Measurements from ENCODE around the gene OR8A1.
"Not testable (repeated sequence)": the region's sequence is repeated elsewhere in the genome, so short reads cannot be mapped to it uniquely, and the experiment has no call there.

Gene OR8A1

DNA sequence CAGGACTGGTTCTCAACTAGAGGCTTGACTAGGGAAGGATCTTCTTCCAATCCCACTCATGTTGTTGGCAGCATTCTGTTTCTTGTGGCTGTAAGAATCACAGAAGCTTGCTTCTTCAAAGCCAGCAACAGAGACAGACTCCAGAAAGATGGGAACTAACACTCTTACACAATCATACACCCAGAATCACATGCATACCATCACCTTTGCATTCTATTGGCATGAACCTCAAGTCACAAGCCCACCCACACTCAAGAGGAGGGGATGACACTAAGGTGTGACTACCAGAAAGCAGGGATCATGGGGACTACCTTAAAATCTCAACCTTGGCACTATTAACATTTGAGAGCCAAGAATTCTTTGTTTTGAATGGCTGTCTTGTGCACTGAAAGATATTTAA, 27.8 kb downstream of the OR8A1 start:
- no peak for DNase-seq

DNA sequence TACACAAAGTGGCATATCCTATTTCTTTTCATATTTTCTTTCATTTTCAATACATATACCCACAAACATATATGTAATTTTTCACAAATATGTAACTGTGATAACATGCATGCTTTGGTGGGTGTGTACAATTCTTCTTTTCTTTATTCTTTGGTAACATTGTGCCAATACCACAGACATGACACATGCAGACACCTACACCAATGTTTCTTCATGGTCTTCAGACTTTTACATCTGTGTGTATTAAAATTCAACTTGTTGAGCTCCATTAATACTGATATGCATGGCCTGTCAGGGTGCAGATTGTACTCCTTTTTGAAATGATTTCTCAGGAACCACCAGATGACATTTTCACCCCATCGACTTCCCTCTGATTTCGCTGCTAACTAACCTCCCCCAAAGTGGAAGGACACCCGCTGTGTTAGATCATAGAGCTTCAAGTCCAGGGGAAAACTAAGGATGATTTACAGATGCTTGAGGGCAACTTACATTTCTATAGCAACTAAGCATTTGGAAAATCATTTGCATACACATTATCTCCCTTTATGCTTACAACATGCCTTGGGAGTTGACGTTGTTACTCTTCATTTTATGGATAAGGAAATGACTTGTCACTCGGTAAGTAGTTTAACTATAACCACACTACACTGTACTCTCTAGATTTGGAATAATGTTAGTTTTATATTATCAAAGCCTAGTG, 31.0 kb downstream of the OR8A1 start:
- DNase-seq, result no peak

DNA sequence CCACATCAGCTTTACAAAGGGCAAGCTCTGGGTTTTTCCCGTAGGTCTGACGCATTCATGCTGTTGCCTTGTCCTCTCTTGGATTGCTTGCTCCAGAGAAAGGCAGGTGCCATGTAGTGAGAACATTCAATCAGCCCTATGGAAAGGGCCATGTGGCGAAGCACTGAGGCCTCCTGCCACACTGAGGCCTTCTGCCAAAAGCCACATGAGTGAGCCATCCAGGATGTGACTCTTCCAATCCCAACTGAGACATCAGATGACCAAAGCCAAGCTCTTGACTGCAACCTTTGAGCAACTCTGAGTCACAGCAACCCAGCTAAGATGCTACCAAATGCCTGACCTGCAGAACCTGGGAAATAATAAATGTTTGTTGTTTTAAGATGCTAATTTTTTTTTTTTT, 32.4 kb downstream of the OR8A1 start:
- DNase-seq, result no peak

- DNase-seq, result not testable (repeated sequence)
These were observed 32.9 kb downstream of the OR8A1 start for GRCh38 chr11:124602723-124603122.

DNA sequence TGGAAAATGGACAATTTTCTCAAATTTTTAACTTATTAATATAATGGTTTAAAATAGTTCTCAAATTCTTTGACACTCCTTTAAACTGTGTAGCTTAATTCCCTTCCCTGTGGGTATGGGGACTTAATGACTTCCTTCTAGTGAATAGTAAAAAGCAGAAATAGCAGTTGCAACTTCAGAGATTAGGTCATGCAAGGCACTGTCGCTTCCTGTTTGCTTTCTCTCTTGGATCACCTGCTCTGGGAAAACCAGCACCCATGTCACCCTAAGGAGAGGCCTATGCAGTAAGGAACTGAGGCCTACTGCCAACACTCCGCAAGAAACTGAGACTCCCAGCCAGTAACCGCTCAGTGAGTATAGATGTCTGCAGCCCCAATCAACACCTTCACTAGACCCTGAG, 35.9 kb downstream of the OR8A1 start:
- no peak for DNase-seq

DNA sequence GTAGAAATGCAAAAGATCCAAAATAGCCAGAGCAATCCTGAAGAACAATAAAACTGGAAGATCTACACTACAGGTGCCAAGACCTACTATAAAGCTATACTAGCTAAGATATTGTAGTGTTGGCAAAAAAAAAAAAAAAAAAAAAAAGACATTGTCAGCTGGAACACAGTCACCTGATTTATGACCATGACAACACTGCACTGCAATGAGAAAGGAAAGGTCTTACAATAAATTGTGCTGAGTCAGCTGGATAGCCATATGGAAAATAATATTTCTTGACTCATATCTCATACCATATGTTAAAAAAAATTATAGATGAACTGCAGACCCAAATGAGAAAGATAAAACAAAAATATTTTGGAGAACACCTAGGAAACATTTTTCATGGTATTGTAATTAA, 38.4 kb downstream of the OR8A1 start:
- no peak for DNase-seq

- no peak for DNase-seq
These were observed 40.5 kb downstream of the OR8A1 start for GRCh38 chr11:124610295-124610694.

GRCh38 chr11:124611064-124611463, 41.3 kb downstream of the OR8A1 start, which contains the start of gene PANX3:
Gene PANX3 (plus strand): TSS chr11:124611428. CDS start chr11:124611557, 129 bp downstream.
- no peak for DNase-seq

- no peak for DNase-seq
These were observed 42.2 kb downstream of the OR8A1 start for GRCh38 chr11:124612045-124612444.

GRCh38 chr11:124612567-124613246, 42.9 kb downstream of the OR8A1 start:
- DNase-seq, result no peak

- no peak for DNase-seq
These were observed 49.1 kb downstream of the OR8A1 start for GRCh38 chr11:124618863-124619262.
